AG09319 (cell line): ENCODE results near the gene ZNF555.
"Not testable (repeated sequence)": the region's sequence is repeated elsewhere in the genome, so short reads cannot be mapped to it uniquely, and the experiment has no call there.

ENCODE experiments used
- DNase-seq: peaks from one replicate; pipeline ENCODE4 v3.0.0-alpha.2; 2010; ENCODE audit warnings: low read depth; ENCODE audit errors: extremely low read depth
- CTCF ChIP-seq: IDR thresholded peaks from 2 replicates; pipeline ENCODE4 v1.5.1; 2011; ENCODE audit warnings: low read depth, mild to moderate bottlenecking, inconsistent platforms, low read length, moderate library complexity

The ZNF555 gene

DNA sequence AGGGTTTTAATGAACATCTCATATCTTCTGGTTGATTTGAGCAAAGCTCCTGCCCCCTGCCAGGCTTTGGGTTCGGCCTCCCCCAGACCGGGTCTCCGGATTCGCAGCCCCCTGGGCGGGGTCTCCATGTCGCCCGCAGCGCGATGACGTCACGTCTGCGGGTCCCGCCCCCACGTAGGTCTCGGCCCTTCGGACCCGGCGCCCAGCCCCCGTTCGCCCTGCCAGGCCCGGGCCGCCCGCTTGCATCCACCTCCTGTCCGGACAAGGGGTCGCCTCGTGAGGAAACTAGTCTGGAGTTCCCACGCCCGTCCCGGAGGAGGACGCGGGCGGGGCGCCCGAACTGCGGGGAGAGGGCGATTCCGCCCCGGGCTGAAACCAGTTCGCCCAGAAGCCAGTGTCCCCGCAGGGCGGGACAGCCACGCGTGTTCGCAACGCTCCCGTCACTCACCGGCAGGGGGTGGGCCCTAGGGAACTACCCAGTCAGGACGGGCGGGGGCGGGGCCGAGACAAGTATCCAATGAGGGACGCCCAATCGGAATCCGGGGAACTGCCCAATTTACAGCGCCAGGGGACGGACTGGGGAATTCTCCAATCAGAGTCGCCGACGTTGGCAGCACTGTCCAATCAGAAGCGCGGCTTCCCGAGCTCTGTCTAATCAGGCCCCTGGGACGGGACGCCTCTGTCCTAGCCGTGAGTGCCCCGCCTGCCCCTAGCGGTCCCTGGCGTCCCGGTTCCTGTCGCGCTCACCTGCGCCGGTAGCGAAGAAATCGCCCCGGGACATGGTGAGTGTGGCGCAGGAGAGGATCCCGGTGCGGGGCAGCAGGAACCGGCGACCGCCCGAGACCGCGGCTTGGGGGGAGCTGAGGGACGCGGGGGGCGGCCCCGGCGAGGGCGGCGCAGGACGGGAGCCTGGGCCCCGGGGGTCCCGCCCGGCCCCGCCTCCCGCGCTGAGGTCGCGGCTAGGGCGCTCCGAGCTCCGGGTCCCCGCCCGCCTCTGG lies at the start of gene ZNF555:
ZNF555 (plus strand) TSS at position 682 of the 998 bp plus-strand sequence; CDS start at position 780, 98 bp downstream.
- TF ChIP-seq CTCF, result peak; percentile 32
- peak; percentile 98 for DNase-seq

GRCh38 chr19:2791876-2792275 lies 49.4 kb upstream of the ZNF555 start:
- no peak for TF ChIP-seq CTCF
- DNase-seq, result no peak

DNA sequence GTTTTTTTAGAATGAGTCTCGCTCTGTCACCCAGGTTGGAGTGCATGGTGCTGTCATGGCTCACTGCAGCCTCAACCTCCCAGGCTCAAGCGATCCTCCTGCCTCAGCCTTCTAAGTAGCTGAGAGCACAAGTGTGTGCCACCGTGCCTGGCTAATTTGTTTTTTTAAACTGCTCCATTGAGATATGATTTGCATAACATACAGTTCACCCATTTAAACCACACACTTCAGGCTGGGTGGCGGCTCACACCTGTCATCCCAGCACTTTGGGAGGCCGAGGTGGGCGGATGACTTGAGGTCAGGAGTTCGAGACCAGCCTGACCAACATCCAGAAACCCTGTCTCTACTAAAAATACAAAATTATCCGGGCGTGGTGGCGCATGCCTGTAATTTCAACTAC lies 48.6 kb upstream of the ZNF555 start:
- DNase-seq, result not testable (repeated sequence)

DNA sequence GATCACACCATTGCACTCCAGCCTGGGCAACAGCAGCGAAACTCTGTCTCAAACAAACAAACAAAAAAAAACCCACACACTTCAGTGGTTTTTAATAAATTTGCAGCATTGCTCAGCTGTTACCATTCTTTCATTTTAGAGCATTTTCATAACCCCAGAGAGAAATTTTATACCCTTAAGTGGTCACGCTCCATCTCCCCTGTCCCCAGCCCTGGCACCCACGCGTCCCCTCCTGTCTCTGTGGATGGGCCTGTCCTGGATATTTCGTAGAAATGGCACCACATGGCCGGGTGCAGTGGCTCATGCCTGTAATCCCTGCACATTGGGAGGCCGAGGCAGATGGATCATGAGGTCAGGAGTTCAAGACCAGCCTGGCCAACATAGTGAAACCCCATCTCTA lies 48.1 kb upstream of the ZNF555 start:
- no peak for DNase-seq
- no peak for TF ChIP-seq CTCF

DNA sequence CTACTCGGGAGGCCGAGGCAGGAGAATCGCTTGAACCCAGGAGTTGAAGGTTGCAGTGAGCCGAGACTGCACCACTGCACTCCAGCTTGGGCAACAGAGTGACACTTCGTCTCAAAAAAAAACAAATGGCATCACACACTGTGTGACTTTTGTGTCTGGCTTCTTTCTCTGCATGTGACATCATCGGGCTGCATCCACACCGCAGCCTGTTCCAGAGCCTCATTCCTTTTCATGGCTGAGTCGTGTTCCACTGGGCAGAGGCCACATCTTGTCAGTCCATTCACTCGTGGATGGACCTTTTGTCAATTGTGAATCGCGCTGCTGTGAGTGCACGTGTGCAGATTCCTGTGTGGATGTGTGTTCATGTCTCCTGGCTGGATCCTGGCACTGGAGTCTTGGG lies 47.7 kb upstream of the ZNF555 start:
- no peak for TF ChIP-seq CTCF

GRCh38 chr19:2795827-2796658 lies 45.2 kb upstream of the ZNF555 start:
- no peak for TF ChIP-seq CTCF
- DNase-seq, result no peak

More for the DNA sequence above, 47.7 kb upstream of the ZNF555 start:
- DNase-seq, result no peak

DNA sequence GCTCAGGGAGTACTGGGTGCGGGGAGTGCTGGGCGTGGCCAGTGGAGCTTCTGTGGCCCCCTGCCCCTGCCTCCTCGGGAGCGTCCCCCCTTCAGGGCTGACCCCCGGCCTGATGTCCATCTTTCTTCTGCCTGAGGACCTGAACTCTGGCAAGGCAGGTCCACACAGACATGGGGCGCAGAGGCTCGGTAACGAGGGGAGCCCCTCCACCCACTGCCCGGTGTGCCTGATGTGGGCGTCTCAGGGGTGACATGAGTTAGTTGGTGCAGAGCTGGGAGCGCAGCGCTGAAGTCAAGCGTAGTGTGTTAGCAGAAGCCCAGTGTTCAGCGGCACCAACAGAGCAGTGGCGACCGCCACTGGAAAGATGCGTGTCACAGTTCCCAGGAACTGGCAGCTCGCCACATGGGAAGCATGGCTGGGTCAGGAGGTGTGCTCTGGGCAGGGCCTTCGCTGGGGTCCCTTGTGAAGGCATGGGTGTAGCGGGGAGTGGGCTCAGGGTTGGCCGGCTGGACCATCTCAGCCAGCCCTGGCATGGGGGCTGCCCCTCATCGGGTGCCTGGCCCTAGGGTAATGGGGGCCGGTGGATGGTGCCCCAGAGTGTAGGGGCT lies 44.5 kb upstream of the ZNF555 start:
- TF ChIP-seq CTCF, result no peak
- DNase-seq, result no peak
